NT2/D1 (cell line): ENCODE results near the gene CYP3A7.
"Not testable (repeated sequence)": the region's sequence is repeated elsewhere in the genome, so short reads cannot be mapped to it uniquely, and the experiment has no call there.

Source experiments
- DNase-seq: peaks from one replicate; pipeline ENCODE4 v3.0.0-alpha.2; 2011; ENCODE audit warnings: low read depth, low spot score
- H3K27me3 ChIP-seq: 2 replicates; pipeline ENCODE4 v1.6.0; 2011; ENCODE audit warnings: mild to moderate bottlenecking; ENCODE audit not compliant: insufficient read length, insufficient read depth
- H3K36me3 ChIP-seq: 2 replicates; pipeline ENCODE4 v1.6.1; 2011; ENCODE audit warnings: mild to moderate bottlenecking, low read length, mixed read lengths; ENCODE audit not compliant: insufficient read depth, insufficient read length
- H3K4me1 ChIP-seq: 2 replicates; pipeline ENCODE4 v1.5.1; 2011; ENCODE audit not compliant: insufficient read depth, insufficient read length
- H3K4me3 ChIP-seq: 2 replicates; pipeline ENCODE4 v1.5.1; 2011; ENCODE audit warnings: low read depth; ENCODE audit not compliant: insufficient read length
- H3K9ac ChIP-seq: 2 replicates; pipeline ENCODE4 v1.6.0; 2011; ENCODE audit warnings: low read depth; ENCODE audit not compliant: insufficient read length
- H3K9me3 ChIP-seq: 2 replicates; pipeline ENCODE4 v1.5.1; 2011; ENCODE audit warnings: mild to moderate bottlenecking, low read length; ENCODE audit not compliant: insufficient read depth
- SUZ12 ChIP-seq: IDR thresholded peaks from 2 replicates; pipeline ENCODE4 v1.6.1; 2011; ENCODE audit not compliant: insufficient read length, insufficient read depth; ENCODE audit errors: extremely low read depth
- YY1 ChIP-seq: IDR thresholded peaks from 2 replicates; pipeline ENCODE4 v1.6.1; 2011; ENCODE audit not compliant: insufficient read length, insufficient read depth
- ZNF274 ChIP-seq: IDR thresholded peaks from 2 replicates; pipeline ENCODE4 v1.6.1; 2011; ENCODE audit warnings: mild to moderate bottlenecking, low read depth, low read length

Gene CYP3A7

GRCh38 chr7:99672573-99672972, 62.4 kb downstream of the CYP3A7 start:
- Histone ChIP-seq H3K9me3 (no peaks in the 10 kb centered on the region), H3K4me1 (no peaks in the 10 kb centered on the region), H3K9ac (no peak overlapping the region), H3K27me3 (no peaks in the 10 kb centered on the region), H3K4me3 (no peak overlapping the region), H3K36me3 (no peaks in the 10 kb centered on the region)
- no peak for DNase-seq
- TF ChIP-seq SUZ12 (no peak), YY1 (no peak), ZNF274 (no peak)

- no peaks in the 10 kb centered on the region for H3K4me1 ChIP-seq
- no peaks in the 10 kb centered on the region for H3K9me3 ChIP-seq
- no peaks in the 10 kb centered on the region for H3K27me3 ChIP-seq
- no peak for DNase-seq
- TF ChIP-seq YY1, result no peak
- TF ChIP-seq ZNF274, result no peak
- no peak for TF ChIP-seq SUZ12
- no peak overlapping the region for H3K4me3 ChIP-seq
- H3K36me3 ChIP-seq, result no peaks in the 10 kb centered on the region
- no peak overlapping the region for H3K9ac ChIP-seq
These were observed 65.2 kb downstream of the CYP3A7 start for GRCh38 chr7:99669782-99670181.

DNA sequence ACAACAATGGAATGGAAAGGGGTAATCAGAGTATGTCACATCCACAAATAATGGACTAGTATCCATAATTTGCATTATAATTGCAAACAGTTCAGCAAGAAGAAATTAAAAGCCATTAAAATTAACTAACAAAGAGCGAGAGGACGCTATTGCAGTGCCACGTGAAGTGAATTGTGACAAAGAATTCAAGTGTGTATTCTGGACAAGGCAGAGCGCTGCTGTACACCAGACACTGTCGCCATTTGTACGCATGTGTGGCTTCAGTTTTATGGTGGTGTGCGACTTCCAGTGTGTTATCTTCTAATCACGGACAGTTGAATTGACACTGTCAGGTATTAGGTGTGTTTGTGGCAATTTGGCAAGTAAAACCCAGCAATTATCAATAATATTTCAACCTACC, 66.5 kb downstream of the CYP3A7 start:
- Histone ChIP-seq H3K9ac (no peak overlapping the region), H3K9me3 (no peaks in the 10 kb centered on the region), H3K4me3 (no peak overlapping the region), H3K27me3 (no peaks in the 10 kb centered on the region), H3K36me3 (no peaks in the 10 kb centered on the region), H3K4me1 (no peaks in the 10 kb centered on the region)
- no peak for TF ChIP-seq ZNF274
- no peak for TF ChIP-seq SUZ12
- TF ChIP-seq YY1, result no peak
- no peak for DNase-seq

DNA sequence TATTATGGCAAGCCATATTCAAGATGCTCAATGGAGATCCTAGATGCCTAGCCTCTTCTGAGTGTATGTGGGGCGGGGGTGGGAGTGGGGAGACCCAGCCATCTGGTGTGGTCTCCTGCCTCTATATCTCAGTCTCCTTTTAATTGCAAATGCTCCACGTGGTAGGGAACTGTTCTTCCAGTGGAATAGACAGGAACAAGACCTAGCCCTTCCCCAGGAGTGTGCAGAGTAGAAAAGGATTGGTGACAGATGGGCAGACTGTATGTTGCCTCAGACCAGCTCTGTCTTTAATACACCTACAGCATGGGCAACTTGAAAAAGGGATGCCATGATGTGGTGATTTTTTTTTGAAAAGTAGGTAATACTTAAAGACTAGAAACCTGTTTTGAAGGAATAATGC, 67.8 kb downstream of the CYP3A7 start:
- Histone ChIP-seq H3K9me3 (no peaks in the 10 kb centered on the region), H3K27me3 (no peaks in the 10 kb centered on the region), H3K4me3 (no peak overlapping the region), H3K4me1 (no peaks in the 10 kb centered on the region), H3K9ac (no peak overlapping the region), H3K36me3 (no peaks in the 10 kb centered on the region)
- DNase-seq, result no peak
- TF ChIP-seq ZNF274 (no peak), SUZ12 (no peak), YY1 (no peak)

DNA sequence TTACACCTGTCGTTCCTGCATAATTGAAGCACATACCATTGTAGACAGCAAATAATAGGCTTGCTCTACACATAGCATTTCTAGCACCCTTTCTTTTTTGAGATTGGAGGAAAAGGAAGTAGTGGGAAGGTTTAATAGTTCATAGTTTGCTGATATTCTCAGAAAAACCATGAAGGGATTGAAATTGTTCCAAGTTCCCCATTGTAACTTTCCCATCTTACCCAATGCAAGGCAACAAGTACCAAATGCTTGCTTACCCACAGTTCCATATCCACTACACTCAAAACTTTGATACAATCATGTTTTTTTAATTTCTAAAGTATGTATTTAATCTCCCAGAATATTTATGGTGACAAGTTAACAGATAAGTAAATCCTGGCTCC, 69.0 kb downstream of the CYP3A7 start:
- H3K27me3 ChIP-seq, result no peaks in the 10 kb centered on the region
- TF ChIP-seq SUZ12 (no peak), ZNF274 (no peak), YY1 (no peak)
- no peak overlapping the region for H3K4me3 ChIP-seq
- no peak for DNase-seq
- no peaks in the 10 kb centered on the region for H3K36me3 ChIP-seq
- H3K9me3 ChIP-seq, result no peaks in the 10 kb centered on the region
- H3K4me1 ChIP-seq, result no peaks in the 10 kb centered on the region
- no peak overlapping the region for H3K9ac ChIP-seq

- no peaks in the 10 kb centered on the region for H3K36me3 ChIP-seq
- H3K27me3 ChIP-seq, result no peaks in the 10 kb centered on the region
- no peaks in the 10 kb centered on the region for H3K4me1 ChIP-seq
- no peak for DNase-seq
- H3K9ac ChIP-seq, result no peak overlapping the region
- TF ChIP-seq ZNF274 (no peak), SUZ12 (no peak), YY1 (no peak)
- H3K9me3 ChIP-seq, result peaks cover 5% of the 10 kb centered on the region; the same call in 1 of the 2 replicates
- no peak overlapping the region for H3K4me3 ChIP-seq
These were observed 69.5 kb downstream of the CYP3A7 start for GRCh38 chr7:99665312-99666012.

DNA sequence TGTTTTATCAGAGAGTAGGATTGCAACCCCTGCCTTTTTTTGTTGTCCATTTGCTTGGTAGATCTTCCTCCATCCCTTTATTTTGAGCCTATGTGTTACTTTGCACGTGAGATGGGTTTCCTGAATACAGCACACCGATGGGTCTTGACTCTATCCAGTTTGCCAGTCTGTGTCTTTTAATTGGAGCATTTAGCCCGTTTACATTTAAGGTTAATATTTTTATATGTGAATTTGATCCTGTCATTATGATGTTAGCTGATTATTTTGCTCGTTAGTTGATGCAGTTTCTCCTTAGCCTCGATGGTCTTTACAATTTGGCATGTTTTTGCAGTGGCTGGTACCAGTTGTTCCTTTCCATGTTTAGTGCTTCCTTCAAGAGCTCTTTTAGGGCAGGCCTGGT, 77.1 kb downstream of the CYP3A7 start:
- not testable (repeated sequence) for H3K27me3 ChIP-seq, H3K4me3 ChIP-seq, H3K4me1 ChIP-seq, H3K36me3 ChIP-seq, DNase-seq, H3K9ac ChIP-seq
- H3K9me3 ChIP-seq, result peaks cover 13% of the 10 kb centered on the region; the same call in 1 of the 2 replicates
